Raji (cell line): ENCODE measurements around the gene GREB1L.

Experiments
- POLR2A ChIP-seq: IDR thresholded peaks from 2 replicates; pipeline ENCODE4 v1.6.1; 2011; ENCODE audit warnings: low read depth, low read length, control low read depth; ENCODE audit not compliant: insufficient read depth

The GREB1L gene

DNA sequence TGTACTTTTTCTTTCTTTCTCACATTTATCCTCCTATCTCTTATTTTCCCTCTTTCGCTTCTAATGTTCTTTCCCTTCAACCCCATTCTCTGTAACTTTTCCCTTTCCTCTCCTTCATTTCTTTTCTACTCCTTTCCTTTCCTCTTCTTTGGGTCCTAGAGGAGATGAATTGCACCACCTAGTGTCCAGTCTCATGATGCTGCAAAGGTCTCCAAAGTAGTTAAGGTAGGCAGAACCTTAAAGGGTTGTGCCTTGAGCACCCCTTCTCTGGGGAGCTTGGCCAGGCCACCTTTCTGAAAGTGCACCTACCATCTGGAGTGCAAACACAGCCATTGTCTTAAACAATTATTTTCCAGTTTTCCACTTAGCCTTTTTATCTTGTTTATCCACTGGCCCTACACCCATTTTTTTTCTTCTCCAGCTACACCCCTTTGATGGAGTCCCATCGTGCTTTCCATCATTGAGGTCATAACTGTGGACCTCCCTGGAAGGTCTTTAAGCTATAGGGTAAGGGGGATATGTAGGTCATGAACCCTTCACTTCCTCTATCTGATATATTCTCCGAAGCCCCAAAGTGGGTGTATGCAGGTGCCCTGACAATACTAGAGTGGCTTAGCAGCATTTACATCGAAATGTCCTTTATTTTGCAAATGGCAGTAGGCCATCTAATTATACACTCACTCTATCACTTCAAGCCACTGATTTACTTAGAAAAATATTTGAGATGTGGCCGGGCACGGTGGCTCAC is 202.6 kb downstream of the GREB1L start:
- TF ChIP-seq POLR2A, result no peak

DNA sequence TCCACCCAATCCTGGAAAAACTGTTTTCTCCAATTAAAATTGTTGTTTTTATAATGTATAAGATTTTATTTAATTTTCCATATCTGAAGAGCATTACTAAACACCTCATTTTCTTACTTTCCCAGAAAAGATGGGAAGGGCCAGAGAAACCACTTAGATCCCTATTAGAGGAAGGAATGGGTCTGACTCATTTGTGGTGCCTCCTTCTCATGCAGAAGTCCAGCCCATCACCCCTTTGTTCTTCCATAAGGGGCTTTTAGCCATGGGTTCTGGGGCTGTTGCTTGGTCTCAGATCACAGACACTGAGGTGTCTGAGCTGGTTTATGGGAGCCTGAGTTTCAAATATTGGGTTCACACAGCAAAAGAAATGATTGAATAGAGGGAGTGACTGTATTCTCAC is 206.3 kb downstream of the GREB1L start:
- TF ChIP-seq POLR2A, result no peak

DNA sequence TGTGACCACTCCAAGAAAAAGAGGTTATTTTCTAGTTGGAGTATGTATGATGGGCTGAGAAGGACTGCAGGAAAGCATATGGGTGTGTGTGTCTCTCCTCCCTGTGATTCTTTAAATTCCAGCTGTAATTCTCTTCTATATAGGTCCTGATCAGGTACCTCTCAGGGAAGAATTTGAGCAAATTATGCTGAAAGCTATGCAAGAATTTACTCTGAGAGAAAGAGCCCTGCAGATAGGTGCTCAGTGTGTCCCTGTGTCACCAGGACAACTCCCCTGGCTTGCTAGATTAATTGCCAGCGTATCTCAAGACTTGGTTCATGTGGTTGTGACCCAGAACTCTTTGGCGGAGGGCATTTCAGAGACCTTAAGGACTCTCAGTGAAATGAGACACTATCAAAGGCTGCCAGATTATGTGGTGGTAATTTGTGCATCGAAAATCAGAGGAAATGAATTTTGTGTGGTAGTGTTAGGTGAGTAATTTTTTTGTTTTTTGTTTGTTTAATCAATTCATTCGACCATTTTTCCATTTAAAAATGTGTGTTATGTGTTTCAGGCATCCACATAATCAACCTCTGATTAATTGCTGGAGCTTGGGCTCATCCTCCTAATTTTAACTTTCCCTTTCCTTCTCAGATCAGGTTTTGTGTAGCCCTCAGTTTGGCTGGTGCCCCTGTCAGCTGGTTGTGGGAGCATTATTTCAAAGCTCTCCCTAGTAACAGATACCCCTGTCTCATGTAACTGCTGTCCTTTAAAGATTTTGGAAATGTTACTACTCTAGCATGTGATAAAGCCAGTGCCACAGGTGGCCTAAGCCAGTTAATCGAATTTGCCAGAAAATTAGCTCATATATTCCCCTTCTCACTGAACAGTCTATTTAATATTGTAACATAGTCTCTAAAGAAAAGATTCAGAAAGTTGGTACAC is 207.6 kb downstream of the GREB1L start:
- no peak for TF ChIP-seq POLR2A

DNA sequence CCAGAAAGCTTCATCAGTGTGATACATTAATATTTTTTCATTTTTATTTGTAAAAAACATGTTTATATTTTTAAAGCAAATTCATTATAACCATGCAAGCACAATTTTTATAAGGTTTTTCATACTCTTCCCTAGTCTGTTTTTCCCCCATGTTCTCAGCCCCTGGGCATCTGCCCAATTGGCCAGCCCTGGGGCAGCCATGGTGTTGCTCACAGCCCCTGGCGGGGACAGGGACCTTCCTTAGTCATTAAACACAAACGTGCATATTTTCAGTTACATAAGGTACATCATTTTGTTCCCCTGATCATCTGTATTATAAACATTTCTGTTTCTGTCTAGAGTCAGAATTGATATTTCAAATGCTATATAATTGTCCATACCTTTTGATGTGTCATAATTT is 208.5 kb downstream of the GREB1L start:
- no peak for TF ChIP-seq POLR2A

DNA sequence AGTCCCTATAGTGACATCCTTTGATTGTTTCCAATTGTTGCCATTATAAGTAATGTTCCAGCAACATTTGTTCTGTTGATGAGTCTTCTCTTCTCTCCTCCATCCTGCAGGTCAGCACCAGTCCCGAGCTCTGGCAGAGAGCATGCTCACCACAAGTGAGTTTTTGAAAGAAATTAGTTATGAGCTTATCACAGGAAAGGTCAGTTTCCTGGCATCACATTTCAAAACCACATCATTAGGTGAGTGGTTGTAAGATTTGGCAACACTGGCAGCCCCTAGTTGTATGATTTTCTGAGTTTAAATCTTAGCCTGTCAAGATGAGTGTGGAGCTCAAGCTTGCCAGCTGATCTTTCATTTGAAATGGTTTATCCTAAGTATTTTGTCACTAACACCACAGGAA is 208.9 kb downstream of the GREB1L start:
- TF ChIP-seq POLR2A, result no peak

DNA sequence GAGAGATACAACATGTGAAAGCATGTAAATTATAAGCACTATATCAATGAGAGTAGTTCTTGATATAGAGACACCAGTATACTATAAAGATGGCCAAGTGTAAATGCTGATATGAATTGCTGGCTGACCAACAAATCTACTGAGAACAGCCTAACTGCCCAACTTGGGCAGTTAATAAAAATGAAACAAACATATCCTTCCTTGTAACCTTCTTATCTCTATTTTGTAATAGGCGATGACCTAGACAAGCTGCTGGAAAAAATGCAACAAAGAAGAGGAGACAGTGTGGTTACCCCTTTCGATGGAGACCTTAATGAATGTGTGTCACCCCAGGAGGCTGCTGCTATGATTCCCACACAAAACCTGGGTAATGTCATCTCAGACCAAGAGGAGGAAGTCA is 209.8 kb downstream of the GREB1L start:
- no peak for TF ChIP-seq POLR2A

DNA sequence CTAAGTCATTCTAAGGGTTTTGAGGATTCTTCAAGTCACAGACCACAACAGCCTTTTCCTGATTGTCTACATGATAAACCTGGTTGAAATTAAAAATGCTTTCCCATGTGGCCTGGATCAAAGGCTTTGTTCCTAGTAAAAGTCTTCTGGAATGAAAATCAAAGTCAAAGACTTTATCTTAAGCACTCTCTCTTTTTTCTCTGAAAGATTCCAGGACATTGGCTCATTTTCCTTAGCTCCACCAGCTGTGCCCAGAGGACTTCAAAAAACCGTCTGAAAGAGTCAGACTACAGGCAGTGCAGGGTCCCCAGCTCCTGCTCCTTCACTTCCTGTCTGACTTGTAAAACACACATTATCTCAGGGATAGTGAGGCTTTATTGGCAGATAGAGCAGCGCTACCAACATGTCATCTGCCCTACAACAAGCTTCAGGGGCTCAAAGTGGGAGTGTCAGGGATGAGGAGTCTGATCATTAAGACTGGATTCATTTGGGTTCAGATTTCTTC is 210.3 kb downstream of the GREB1L start:
- no peak for TF ChIP-seq POLR2A

DNA sequence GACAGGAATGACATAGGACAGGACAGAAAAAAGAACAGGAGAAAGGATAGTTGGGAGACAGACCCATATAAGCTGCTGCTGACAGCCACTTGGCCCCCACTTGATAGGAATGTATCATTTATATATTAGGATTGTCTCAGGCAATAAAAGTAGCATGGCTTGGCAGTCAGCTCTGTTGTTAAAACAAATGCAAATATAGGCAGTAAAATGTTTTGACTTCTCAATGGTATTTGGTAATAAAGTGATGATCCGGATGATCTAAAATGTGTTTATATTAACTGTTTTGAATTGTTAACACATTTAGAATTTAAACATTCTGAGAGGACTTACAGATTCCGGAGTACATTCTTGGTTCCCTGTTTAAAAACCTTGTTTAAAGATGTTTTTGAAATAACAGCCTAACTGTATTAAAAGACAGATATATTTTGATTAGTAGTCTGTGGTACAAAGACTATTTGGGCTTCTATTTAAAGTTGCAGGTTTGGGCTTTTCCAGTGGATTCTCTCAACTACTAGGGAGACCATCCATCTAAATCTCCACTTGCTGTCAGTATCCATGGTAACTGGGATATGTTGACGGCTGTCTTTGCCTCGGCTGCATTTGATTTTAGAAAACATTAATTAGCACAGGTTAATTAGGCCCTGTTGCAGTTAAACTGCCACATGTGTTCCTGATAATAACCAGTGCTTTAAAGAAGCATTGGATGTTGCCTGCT is 210.9 kb downstream of the GREB1L start:
- TF ChIP-seq POLR2A, result no peak

DNA sequence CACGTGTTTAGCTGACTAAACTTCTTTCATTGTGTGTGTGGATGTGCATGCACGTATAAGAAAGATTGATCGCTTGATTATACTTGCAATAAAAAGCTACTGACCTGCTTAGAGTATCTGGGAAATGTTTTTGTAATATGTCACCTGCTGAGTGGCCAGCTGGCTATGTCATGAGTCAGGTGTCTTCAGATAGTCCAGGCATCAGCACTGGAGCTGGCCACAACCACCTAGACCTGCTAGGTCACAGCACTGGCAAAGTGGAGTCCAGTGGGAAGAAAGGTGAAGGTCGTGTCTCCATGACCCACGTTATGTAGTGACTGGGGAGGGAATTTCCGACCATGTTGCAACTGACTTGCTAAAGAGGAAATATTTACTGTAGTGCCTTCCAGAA is 211.5 kb downstream of the GREB1L start:
- TF ChIP-seq POLR2A, result no peak

DNA sequence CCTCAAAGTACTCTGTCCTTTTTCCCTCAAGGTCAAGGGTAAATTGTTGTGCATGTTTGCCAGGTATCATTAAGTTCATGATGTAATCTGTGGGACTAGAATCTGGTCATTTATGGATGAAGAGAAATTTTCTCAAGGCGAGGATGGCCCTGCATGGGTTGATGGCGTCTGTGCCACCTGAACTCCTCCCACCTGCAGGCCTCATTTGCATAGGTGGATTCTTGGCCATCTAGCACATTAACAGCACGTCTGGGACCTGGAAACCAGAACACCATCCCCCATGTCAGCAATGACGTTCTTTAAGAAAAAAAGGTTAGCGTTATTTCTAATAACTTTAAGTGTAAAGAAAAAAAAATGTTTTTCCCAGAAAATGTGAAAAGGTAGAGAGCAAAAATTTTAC is 212.7 kb downstream of the GREB1L start:
- no peak for TF ChIP-seq POLR2A

DNA sequence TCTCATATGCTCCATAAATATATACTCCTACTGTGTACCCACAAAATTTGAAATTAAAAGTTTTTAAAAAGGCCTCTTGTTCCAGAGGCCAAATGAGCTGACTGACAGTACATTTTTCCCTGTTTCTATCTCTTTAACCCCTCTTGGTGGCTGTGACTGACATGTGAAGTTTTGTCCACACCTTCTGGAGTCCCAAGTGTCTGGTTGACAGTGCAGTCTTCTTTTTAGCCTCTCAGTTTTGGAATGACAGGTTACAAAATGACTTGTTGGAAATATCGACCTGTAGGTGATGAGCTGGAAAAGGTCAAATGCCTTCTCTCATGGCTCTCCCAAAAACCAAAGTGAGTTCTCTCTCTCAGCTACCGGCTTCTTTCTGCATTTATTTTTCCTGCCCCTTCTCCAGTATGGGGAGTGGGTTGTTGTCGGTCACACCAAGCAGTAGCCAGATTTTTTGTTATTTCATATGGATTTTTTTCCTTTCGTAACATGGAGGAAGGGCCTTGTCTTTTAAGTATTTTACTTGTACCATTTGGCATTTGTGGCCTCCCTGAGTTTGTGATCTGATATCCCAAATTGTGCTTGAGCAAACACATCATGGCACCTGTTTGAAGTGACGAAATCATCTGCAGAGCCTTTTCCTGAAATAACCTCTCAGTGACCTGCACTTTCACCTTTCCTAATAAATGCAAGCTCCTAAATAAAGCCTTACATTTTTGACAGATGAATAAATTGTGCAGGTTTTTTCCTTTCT is 214.6 kb downstream of the GREB1L start:
- no peak for TF ChIP-seq POLR2A

DNA sequence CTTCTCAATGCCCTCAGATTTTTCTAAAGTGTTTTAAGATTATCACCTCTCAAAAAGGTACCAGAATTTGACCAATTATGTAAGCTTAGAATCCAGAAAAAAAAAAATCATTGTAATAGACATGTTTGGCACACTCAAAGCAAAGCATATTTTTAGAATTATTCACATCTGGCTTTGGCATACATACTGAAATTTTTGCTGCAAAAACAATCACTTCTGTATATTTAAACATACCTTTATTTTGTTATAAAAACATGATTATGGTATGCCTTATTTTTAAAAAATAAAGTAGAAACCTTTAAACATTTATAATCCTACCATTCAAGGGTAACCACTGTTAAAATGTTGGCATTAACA is 215.1 kb downstream of the GREB1L start:
- TF ChIP-seq POLR2A, result no peak

DNA sequence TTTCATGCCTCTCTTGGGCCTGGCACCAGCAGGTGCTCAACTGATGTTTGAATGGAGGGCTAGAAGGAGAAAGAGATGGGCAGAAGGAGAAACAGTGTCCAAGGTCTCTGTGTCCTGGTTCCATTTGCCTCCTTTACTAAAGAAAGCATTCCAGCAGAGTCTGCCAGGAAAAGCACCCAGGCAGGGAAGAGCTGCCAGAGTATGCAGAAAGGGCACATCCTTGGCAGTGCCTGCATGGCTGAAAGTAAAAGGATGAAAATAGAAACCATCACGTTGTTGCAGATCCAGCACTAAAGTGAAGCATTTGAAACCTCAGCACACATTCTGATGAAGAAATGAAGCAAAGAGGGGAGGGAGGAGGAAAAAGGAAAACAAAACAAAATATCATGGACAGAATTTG is 216.3 kb downstream of the GREB1L start:
- no peak for TF ChIP-seq POLR2A

DNA sequence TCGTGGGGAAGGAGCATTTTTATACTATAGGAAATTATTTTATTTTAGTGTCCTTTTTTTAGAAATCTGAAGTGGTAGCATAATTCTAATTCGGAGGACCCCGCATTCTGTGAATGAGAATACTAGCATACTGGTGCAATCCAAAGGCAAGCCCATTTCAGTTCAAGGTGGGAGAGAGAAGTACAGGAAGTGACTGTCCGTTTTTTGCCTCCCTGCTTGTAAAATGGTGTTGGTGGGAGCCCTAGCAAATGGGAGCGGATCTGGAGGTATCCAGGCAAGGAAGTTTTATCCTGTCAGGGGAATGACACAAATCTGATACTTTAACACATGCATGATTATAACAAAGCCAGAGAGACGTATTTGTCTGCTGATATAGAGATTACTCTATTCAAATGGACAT is 216.8 kb downstream of the GREB1L start:
- no peak for TF ChIP-seq POLR2A
